K562 (cell line): Measurements from ENCODE around the gene TRIO. TPM values are rescaled to one million over a fixed set of nuclear protein-coding genes. Genes with fewer than 3 reads are reported as not detected.

Experiments used
- ATAC-seq: fragments of 200-7000 bp; cut with Tn5 transposase; 3 replicates; pipeline ENCODE4 v1.9.1; 2020; ENCODE audit warnings: moderate library complexity
- BruUV-seq: library from RNA; stranded (reverse); fragments of 400-500 nt; replicated peaks from 2 replicates; lab custom pipeline; 2021; lab: Mats Ljungman, UMichigan
- CTCF ChIA-PET: fragments of 300-600 bp; formaldehyde crosslinking; extraction: SDS; loops from one replicate; lab custom pipeline; 2021; ENCODE audit warnings: low intra/inter-chr PET ratio; lab: Yijun Ruan, JAX
- POLR2A ChIA-PET: fragments of 300-600, 350-650 bp; sonication (Branson Sonifier 250); formaldehyde crosslinking; extraction: SDS; loops from one replicate; lab custom pipeline; 2021; ENCODE audit warnings: antibody characterized with exemption, inconsistent platforms; lab: Yijun Ruan, JAX
- DNase-seq, 4 experiments: peaks; one replicate each; pipeline versions ENCODE4 v3.0.0 to v3.0.0-alpha.2; 2011 to 2018; ENCODE audit warnings: low spot score in 3 of 4, mixed read lengths in 3 of 4; ENCODE audit errors: extremely low read depth in 1 of 4
- FAIRE-seq: peaks from 2 replicates; lab custom pipeline; 2011; peaks lifted over from hg19 to GRCh38; lab: Jason Lieb, UNC
- H2AFZ ChIP-seq: 2 replicates; pipeline ENCODE4 v1.6.0; 2011; ENCODE audit warnings: low read depth, low read length, control low read depth, inconsistent platforms
- H3K27ac ChIP-seq: fragments of 200-600 bp; 3 replicates; pipeline ENCODE4 v1.8.0; 2011; ENCODE audit warnings: low read depth, mild to moderate bottlenecking, control low read depth, inconsistent platforms, low read length, moderate library complexity, mixed read lengths; ENCODE audit errors: extremely low read depth
- H3K27me3 ChIP-seq, 2 experiments: fragments of 300-600 bp in 1 of 2; 2 replicates in 1 of 2; 3 replicates in 1 of 2; pipeline versions ENCODE4 v1.6.0 to v1.8.0; 2011; ENCODE audit warnings: inconsistent platforms in 2 of 2, low read length in 2 of 2, mild to moderate bottlenecking in 1 of 2, mixed read lengths in 1 of 2, moderate library complexity in 1 of 2; ENCODE audit not compliant: control insufficient read depth in 2 of 2, insufficient read depth in 2 of 2
- H3K36me3 ChIP-seq: fragments of 300-600 bp; 3 replicates; pipeline ENCODE4 v1.8.0; 2011; ENCODE audit warnings: mild to moderate bottlenecking, low read length, inconsistent platforms; ENCODE audit not compliant: control insufficient read depth, insufficient read depth
- H3K4me1 ChIP-seq, 2 experiments: fragments of 200-600 bp in 1 of 2; replicated peaks in 1 of 2; 2 replicates in 1 of 2; 3 replicates in 1 of 2; pipeline versions ENCODE4 v1.5.1 to v1.8.0; 2011; ENCODE audit warnings: inconsistent platforms in 2 of 2, low read length in 2 of 2, mild to moderate bottlenecking in 1 of 2, mixed read lengths in 1 of 2, moderate library complexity in 1 of 2; ENCODE audit not compliant: control insufficient read depth in 2 of 2, insufficient read depth in 2 of 2
- H3K4me2 ChIP-seq: 2 replicates; pipeline ENCODE4 v1.6.1; 2011; ENCODE audit warnings: low read length, control low read depth, inconsistent platforms, mixed read lengths; ENCODE audit not compliant: insufficient read depth
- H3K4me3 ChIP-seq: fragments of 200-600 bp; sonication (generic), shearing (Covaris generic); 2 replicates; pipeline ENCODE4 v1.5.1; 2016; ENCODE audit warnings: control low read depth, inconsistent platforms
- H3K79me2 ChIP-seq: fragments of 200-600 bp; 3 replicates; pipeline ENCODE4 v1.8.0; 2011; ENCODE audit warnings: low read length, inconsistent platforms; ENCODE audit not compliant: control insufficient read depth, insufficient read depth
- H3K9ac ChIP-seq, 2 experiments: 2 replicates each; pipeline versions ENCODE4 v1.6.0 to v1.6.1; 2011; ENCODE audit warnings: low read depth in 2 of 2, low read length in 2 of 2, control low read depth in 1 of 2, inconsistent platforms in 1 of 2, mild to moderate bottlenecking in 1 of 2, mixed read lengths in 1 of 2; ENCODE audit not compliant: insufficient read depth in 1 of 2
- H3K9me1 ChIP-seq: one replicate; pipeline ENCODE4 v1.6.0; 2011; ENCODE audit warnings: inconsistent platforms, mild to moderate bottlenecking, low read length, moderate library complexity; ENCODE audit not compliant: control insufficient read depth, insufficient read depth
- H3K9me3 ChIP-seq: replicated peaks from 2 replicates; pipeline ENCODE4 v1.5.1; 2011; ENCODE audit warnings: low read depth, low read length, inconsistent platforms; ENCODE audit not compliant: control insufficient read depth, insufficient read depth
- H4K20me1 ChIP-seq: replicated peaks from 2 replicates; pipeline ENCODE4 v1.6.1; 2011; ENCODE audit warnings: low read length, inconsistent platforms, mixed read lengths; ENCODE audit not compliant: control insufficient read depth, insufficient read depth
- ELF2 ChIP-seq: fragments of 250-450 bp; sonication (Bioruptor Pico); IDR thresholded peaks from 2 replicates; pipeline ENCODE4 v1.5.0; 2021; ENCODE audit warnings: mild to moderate bottlenecking
- FOXK1 ChIP-seq: sonication (generic); formaldehyde crosslinking; IDR thresholded peaks from 2 replicates; pipeline ENCODE4 v1.8.0; 2022; ENCODE audit warnings: missing genetic modification reagents, mild to moderate bottlenecking, borderline replicate concordance
- KLF16 ChIP-seq: IDR thresholded peaks from 2 replicates; pipeline ENCODE4 v1.6.1; 2016; ENCODE audit warnings: antibody characterized with exemption
- MED1 ChIP-seq: sonication (generic); formaldehyde crosslinking; IDR thresholded peaks from 2 replicates; pipeline ENCODE4 v1.8.1; 2023; ENCODE audit warnings: missing genetic modification reagents, borderline replicate concordance
- MTA1 ChIP-seq: fragments of 450-650 bp; IDR thresholded peaks from 2 replicates; pipeline ENCODE4 v1.6.1; 2017; ENCODE audit warnings: borderline replicate concordance
- RBM34 ChIP-seq: fragments of 200-400 bp; formaldehyde crosslinking; IDR thresholded peaks from 2 replicates; pipeline ENCODE4 v1.6.1; 2018; ENCODE audit warnings: low read length, borderline replicate concordance; ENCODE audit not compliant: insufficient read depth
- RBM39 ChIP-seq: fragments of 200-400 bp; formaldehyde crosslinking; optimal IDR thresholded peaks from 2 replicates; pipeline ENCODE3; 2018; ENCODE audit warnings: low read depth, low read length
- SP2 ChIP-seq: IDR thresholded peaks from 2 replicates; pipeline ENCODE4 v1.6.1; 2011; ENCODE audit warnings: mild to moderate bottlenecking, low read depth, low read length, moderate library complexity; ENCODE audit not compliant: poor library complexity, severe bottlenecking; ENCODE audit errors: extremely low read depth
- TAF15 ChIP-seq: fragments of 200-400 bp; formaldehyde crosslinking; IDR thresholded peaks from 2 replicates; pipeline ENCODE4 v1.6.1; 2017; ENCODE audit warnings: mild to moderate bottlenecking, low read depth, low read length, moderate library complexity
- TBP ChIP-seq: optimal IDR thresholded peaks from 2 replicates; pipeline ENCODE3; 2011; ENCODE audit warnings: low read depth, low read length, improper control_type of control experiment
- U2AF1 ChIP-seq: fragments of 200-400 bp; formaldehyde crosslinking; optimal IDR thresholded peaks from 2 replicates; pipeline ENCODE3; 2017; ENCODE audit warnings: mild to moderate bottlenecking, low read depth, low read length, moderate library complexity
- ZNF584 ChIP-seq: fragments of 200-800 bp; sonication (Bioruptor generic); IDR thresholded peaks from 2 replicates; pipeline ENCODE4 v1.6.1; 2016; ENCODE audit warnings: low read depth, mild to moderate bottlenecking, missing genetic modification characterization, missing compliant biosample characterization
- WGBS: fragments of 100-300 bp; shearing (Covaris generic); methylation state at CpG from one replicate; pipeline ENCODE4 v1.1.6; 2016; ENCODE audit warnings: low coverage, mixed read lengths; ENCODE audit not compliant: insufficient coverage; ENCODE audit errors: missing lambda C conversion rate; 5-methylcytosine and 5-hydroxymethylcytosine counted together
- in situ Hi-C: fragments of 300-500 bp; cut with MboI; formaldehyde crosslinking; loops from 4 replicates; pipeline ENCODE4 v1.15.0; 2018; ENCODE audit warnings: inconsistent platforms, mixed read lengths
- intact Hi-C: fragments of 100-400 bp; cut with micrococcal nuclease; formaldehyde crosslinking; loops from 2 replicates; pipeline ENCODE4 v1.14.2; 2022
- polyA plus RNA-seq, 8 experiments: library from polyadenylated mRNA; depleted of rRNA in 4 of 8; stranded (reverse) in 5 of 8; unstranded in 3 of 8; fragments of >200 nt; fragmentation: Nextera tagmentation in 2 of 8; fragmentation: Illumina TruSeq in 1 of 8; extraction: Ambion mirVana in 2 of 8; extraction: Trizol in 1 of 8; gene quantifications; 2 replicates each; pipeline versions ENCODE4 v1.2.1 to v1.2.3, GENCODE V29; 2011 to 2014; ENCODE audit warnings: inconsistent platforms in 1 of 8, missing spikeins in 1 of 8
- total RNA-seq, 7 experiments: library from RNA; depleted of rRNA in 6 of 7; stranded (reverse); fragments of >200 nt in 6 of 7; fragmentation: Illumina TruSeq in 2 of 7; extraction: Trizol in 2 of 7; gene quantifications; 2 replicates each; pipeline versions ENCODE4 v1.2.1 to v1.2.3, GENCODE V29; 2011 to 2021; ENCODE audit warnings: low replicate concordance in 1 of 7
- TF ChIP-seq, protein P1 (sequence below): sonication (generic); formaldehyde crosslinking; IDR thresholded peaks from 2 replicates; pipeline ENCODE4 v1.8.0; 2023; ENCODE audit warnings: mild to moderate bottlenecking, missing genetic modification reagents
- TF ChIP-seq, protein P2 (sequence below): fragments of 250-450 bp; sonication (Bioruptor Pico); IDR thresholded peaks from 2 replicates; pipeline ENCODE4 v1.4.0; 2020; ENCODE audit warnings: mild to moderate bottlenecking
- TF ChIP-seq, protein P3 (sequence below): sonication (generic); formaldehyde crosslinking; IDR thresholded peaks from 2 replicates; pipeline ENCODE4 v1.8.0; 2022; ENCODE audit warnings: mild to moderate bottlenecking, missing genetic modification reagents

Gene TRIO
- total and polyA plus RNA-seq, 9 of the 15 experiments (the other 6 are each of a cell fraction or from before 2014, with no cell fraction given) = 0.24 to 5.0 (median 1.1) TPM

DNA sequence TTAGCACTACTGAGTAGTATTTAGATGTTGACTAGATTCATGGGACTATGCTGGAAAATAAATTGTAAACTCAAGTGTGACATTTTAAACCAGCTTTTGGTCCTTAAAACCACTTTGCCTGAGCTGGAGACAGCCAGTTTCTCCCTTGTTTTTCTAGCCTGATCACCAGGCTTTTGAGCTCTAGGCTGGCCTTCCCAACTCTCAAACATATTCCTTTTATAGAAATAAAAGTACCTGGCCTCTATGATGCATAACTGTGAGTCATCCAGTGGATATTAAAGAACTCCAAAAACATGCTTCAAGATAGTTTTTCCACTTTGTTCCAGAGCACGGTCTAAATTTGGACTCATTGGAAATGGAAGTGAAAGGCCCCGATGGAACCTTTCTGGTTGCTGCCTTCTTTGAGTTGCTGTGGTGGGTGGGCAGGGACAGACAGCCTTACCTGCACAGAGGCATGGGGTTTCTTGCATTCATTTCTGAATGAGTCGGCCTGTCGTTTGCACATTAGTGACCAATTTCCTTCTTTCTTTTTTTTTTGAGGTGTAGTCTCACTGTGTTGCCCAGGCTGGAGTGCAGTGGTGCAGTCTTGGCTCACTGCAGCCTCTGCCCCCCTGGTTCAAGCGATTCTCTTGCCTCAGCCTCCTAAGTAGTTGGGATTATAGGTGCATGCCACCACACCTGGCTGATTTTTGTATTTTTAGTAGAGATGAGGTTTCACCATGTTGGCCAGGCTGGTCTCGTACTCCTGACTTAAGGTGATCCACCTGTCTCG is 43.1 kb downstream of the TRIO start:
- CTCF ChIA-PET = no interaction called here
- intact Hi-C loops = no loop called here
- TF ChIP-seq ZNF584 (CRISPR knock-in tag) (no peak), U2AF1 (no peak), MTA1 (no peak), RBM34 (no peak), TBP (no peak), MED1 (CRISPR knock-in tag) (no peak), ELF2 (no peak), KLF16 (no peak), SP2 (no peak), RBM39 (no peak), FOXK1 (CRISPR knock-in tag) (no peak), TAF15 (no peak)
- TF ChIP-seq, protein P1, sequence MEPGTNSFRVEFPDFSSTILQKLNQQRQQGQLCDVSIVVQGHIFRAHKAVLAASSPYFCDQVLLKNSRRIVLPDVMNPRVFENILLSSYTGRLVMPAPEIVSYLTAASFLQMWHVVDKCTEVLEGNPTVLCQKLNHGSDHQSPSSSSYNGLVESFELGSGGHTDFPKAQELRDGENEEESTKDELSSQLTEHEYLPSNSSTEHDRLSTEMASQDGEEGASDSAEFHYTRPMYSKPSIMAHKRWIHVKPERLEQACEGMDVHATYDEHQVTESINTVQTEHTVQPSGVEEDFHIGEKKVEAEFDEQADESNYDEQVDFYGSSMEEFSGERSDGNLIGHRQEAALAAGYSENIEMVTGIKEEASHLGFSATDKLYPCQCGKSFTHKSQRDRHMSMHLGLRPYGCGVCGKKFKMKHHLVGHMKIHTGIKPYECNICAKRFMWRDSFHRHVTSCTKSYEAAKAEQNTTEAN = no peak
- TF ChIP-seq, protein P2, sequence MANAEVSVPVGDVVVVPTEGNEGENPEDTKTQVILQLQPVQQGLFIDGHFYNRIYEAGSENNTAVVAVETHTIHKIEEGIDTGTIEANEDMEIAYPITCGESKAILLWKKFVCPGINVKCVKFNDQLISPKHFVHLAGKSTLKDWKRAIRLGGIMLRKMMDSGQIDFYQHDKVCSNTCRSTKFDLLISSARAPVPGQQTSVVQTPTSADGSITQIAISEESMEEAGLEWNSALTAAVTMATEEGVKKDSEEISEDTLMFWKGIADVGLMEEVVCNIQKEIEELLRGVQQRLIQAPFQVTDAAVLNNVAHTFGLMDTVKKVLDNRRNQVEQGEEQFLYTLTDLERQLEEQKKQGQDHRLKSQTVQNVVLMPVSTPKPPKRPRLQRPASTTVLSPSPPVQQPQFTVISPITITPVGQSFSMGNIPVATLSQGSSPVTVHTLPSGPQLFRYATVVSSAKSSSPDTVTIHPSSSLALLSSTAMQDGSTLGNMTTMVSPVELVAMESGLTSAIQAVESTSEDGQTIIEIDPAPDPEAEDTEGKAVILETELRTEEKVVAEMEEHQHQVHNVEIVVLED = no peak
- TF ChIP-seq, protein P3, sequence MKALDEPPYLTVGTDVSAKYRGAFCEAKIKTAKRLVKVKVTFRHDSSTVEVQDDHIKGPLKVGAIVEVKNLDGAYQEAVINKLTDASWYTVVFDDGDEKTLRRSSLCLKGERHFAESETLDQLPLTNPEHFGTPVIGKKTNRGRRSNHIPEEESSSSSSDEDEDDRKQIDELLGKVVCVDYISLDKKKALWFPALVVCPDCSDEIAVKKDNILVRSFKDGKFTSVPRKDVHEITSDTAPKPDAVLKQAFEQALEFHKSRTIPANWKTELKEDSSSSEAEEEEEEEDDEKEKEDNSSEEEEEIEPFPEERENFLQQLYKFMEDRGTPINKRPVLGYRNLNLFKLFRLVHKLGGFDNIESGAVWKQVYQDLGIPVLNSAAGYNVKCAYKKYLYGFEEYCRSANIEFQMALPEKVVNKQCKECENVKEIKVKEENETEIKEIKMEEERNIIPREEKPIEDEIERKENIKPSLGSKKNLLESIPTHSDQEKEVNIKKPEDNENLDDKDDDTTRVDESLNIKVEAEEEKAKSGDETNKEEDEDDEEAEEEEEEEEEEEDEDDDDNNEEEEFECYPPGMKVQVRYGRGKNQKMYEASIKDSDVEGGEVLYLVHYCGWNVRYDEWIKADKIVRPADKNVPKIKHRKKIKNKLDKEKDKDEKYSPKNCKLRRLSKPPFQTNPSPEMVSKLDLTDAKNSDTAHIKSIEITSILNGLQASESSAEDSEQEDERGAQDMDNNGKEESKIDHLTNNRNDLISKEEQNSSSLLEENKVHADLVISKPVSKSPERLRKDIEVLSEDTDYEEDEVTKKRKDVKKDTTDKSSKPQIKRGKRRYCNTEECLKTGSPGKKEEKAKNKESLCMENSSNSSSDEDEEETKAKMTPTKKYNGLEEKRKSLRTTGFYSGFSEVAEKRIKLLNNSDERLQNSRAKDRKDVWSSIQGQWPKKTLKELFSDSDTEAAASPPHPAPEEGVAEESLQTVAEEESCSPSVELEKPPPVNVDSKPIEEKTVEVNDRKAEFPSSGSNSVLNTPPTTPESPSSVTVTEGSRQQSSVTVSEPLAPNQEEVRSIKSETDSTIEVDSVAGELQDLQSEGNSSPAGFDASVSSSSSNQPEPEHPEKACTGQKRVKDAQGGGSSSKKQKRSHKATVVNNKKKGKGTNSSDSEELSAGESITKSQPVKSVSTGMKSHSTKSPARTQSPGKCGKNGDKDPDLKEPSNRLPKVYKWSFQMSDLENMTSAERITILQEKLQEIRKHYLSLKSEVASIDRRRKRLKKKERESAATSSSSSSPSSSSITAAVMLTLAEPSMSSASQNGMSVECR (CRISPR knock-in tag) = no peak

More for the DNA sequence above, 43.1 kb downstream of the TRIO start:
- no peak for ATAC-seq
- H3K9me1 ChIP-seq = no peaks in the 10 kb centered on the region
- in situ Hi-C loops = no loop called here
- H3K9me3 ChIP-seq = no peaks in the 10 kb centered on the region
- POLR2A ChIA-PET = no interaction called here
- H3K4me1 ChIP-seq = no peaks in the 10 kb centered on the region
- H2AFZ ChIP-seq = no peak overlapping the region
- no peak overlapping the region for H3K4me3 ChIP-seq
- H3K27me3 ChIP-seq = peaks cover 9 to 27% of the 10 kb centered on the region in 2 experiments; a peak in 3 of 5 replicates
- BruUV-seq = no TSS peak
- no peaks in the 10 kb centered on the region for H3K36me3 ChIP-seq
- no peak overlapping the region for H3K9ac ChIP-seq
- no peak overlapping the region for H3K4me2 ChIP-seq
- FAIRE-seq = no peak
- H3K27ac ChIP-seq = no peak overlapping the region
- WGBS = 2% methylated on average over 7 of the region's 7 CpGs
- H3K79me2 ChIP-seq = no peaks in the 10 kb centered on the region
- DNase-seq = no peak
- H4K20me1 ChIP-seq = 0 out of 2 replicates have a peak, but pooled peaks cover 3% of the 10 kb centered on the region
